Activated CD8-positive, alpha-beta T cell treated with anti-CD3 and anti-CD28 coated beads, Interleukin-2, amount 10 ng/mL, durations not matched to agents 7 days and 5 days (primary cell): ENCODE results near the gene RNF217. TPM values are rescaled to one million over a fixed set of nuclear protein-coding genes. Genes with fewer than 3 reads are reported as not detected.
"Not testable (repeated sequence)": the region's sequence is repeated elsewhere in the genome, so short reads cannot be mapped to it uniquely, and the experiment has no call there.

ENCODE experiments used
- ATAC-seq: fragments of 150-1000 bp; cut with Tn5 transposase; one replicate; pipeline ENCODE4 v1.10.0; 2021; ENCODE audit warnings: moderate library complexity
- CTCF ChIA-PET: fragments of 350-600 bp; sonication (Branson Sonifier 250); formaldehyde crosslinking; loops from one replicate; lab custom pipeline; 2021; ENCODE audit warnings: antibody characterized with exemption; lab: Charles Lee
- POLR2A ChIA-PET: fragments of 350-600 bp; sonication (Branson Sonifier 250); formaldehyde crosslinking; loops from one replicate; lab custom pipeline; 2021; ENCODE audit warnings: antibody characterized with exemption; lab: Charles Lee
- DNase-seq: peaks from one replicate; pipeline ENCODE4 v3.0.0-alpha.2; 2020
- H3K27ac Mint-ChIP-seq: one replicate; pipeline ENCODE4 v1.8.0; 2021; ENCODE audit warnings: mild to moderate bottlenecking, mixed read lengths
- H3K27me3 Mint-ChIP-seq: one replicate; pipeline ENCODE4 v1.8.0; 2021; ENCODE audit warnings: low read depth, mixed read lengths
- H3K36me3 Mint-ChIP-seq: one replicate; pipeline ENCODE4 v1.8.0; 2021; ENCODE audit warnings: low read depth, mixed read lengths
- H3K4me1 Mint-ChIP-seq: one replicate; pipeline ENCODE4 v1.8.0; 2021; ENCODE audit warnings: low read depth, mixed read lengths
- H3K4me3 Mint-ChIP-seq: one replicate; pipeline ENCODE4 v1.8.0; 2021; ENCODE audit warnings: mild to moderate bottlenecking, mixed read lengths
- H3K9me3 Mint-ChIP-seq: one replicate; pipeline ENCODE4 v1.8.0; 2022; ENCODE audit warnings: mixed read lengths; ENCODE audit not compliant: insufficient read depth
- total RNA-seq, 2 experiments: library from RNA; stranded (reverse); gene quantifications; one replicate each; pipeline ENCODE4 v1.2.3, GENCODE V29; 2021

RNF217 gene
- total RNA-seq, 2 experiments from 2014 or later, result 0.52 TPM; not detected in 1

- DNase-seq, result no peak
- POLR2A ChIA-PET, result no interaction called here
- no peak overlapping the region for H3K4me3 Mint-ChIP-seq
- ATAC-seq, result no peak
- no peaks in the 10 kb centered on the region for H3K36me3 Mint-ChIP-seq
- no peaks in the 10 kb centered on the region for H3K4me1 Mint-ChIP-seq
- H3K27ac Mint-ChIP-seq, result no peak overlapping the region
- CTCF ChIA-PET, result no interaction called here
- no peaks in the 10 kb centered on the region for H3K9me3 Mint-ChIP-seq
- H3K27me3 Mint-ChIP-seq, result no peaks in the 10 kb centered on the region
Observed at GRCh38 chr6:125031385-125031784, 69.1 kb downstream of the RNF217 start.

- POLR2A ChIA-PET, H3K36me3 Mint-ChIP-seq, H3K4me3 Mint-ChIP-seq, H3K27ac Mint-ChIP-seq, CTCF ChIA-PET, DNase-seq, H3K9me3 Mint-ChIP-seq, H3K27me3 Mint-ChIP-seq, H3K4me1 Mint-ChIP-seq, ATAC-seq: not testable (repeated sequence)
Observed at GRCh38 chr6:125034929-125035328, 72.7 kb downstream of the RNF217 start.

DNA sequence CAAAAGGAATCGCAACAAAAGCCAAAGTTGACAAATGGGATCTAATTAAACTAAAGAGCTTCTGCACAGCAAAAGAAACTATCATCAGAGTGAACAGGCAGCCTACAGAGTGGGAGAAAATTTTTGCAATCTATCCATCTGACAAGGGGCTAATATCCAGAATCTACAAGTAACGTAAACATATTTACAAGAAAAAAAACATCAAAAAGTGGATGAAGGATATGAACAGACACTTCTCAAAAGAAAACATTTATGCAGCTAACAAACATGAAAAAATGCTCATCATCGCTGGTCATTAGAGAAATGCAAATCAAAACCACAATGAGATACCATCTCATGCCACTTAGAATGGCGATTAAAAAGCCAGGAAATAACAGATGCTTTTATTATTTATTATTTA is 74.2 kb downstream of the RNF217 start:
- H3K9me3 Mint-ChIP-seq, H3K27me3 Mint-ChIP-seq, POLR2A ChIA-PET, H3K4me3 Mint-ChIP-seq, H3K36me3 Mint-ChIP-seq, DNase-seq, CTCF ChIA-PET, H3K27ac Mint-ChIP-seq, ATAC-seq, H3K4me1 Mint-ChIP-seq: not testable (repeated sequence)

DNA sequence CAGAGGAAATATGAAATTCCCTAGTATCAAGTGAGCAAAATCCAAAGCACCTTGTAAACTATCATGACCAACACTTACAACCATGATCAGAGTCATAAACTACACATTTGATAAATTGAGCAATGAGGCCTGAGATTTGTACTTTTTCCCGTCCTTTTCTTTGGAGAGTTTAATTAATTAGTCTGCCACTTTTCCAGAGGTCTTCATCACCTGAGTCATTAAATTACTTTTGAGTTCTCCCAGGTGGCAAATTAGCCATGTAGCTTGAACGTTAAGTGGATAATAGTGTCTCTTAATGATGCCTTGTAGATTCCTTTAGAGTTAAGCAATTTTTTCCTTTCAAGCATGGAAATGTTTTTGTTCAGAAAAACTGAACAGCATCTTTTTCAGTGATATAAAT is 75.6 kb downstream of the RNF217 start:
- no peaks in the 10 kb centered on the region for H3K9me3 Mint-ChIP-seq
- H3K4me3 Mint-ChIP-seq, result no peak overlapping the region
- DNase-seq (no peak), ATAC-seq (no peak)
- POLR2A ChIA-PET, result no interaction called here
- CTCF ChIA-PET, result no interaction called here
- H3K36me3 Mint-ChIP-seq, result no peaks in the 10 kb centered on the region
- no peaks in the 10 kb centered on the region for H3K4me1 Mint-ChIP-seq
- H3K27ac Mint-ChIP-seq, result no peak overlapping the region
- no peaks in the 10 kb centered on the region for H3K27me3 Mint-ChIP-seq

DNA sequence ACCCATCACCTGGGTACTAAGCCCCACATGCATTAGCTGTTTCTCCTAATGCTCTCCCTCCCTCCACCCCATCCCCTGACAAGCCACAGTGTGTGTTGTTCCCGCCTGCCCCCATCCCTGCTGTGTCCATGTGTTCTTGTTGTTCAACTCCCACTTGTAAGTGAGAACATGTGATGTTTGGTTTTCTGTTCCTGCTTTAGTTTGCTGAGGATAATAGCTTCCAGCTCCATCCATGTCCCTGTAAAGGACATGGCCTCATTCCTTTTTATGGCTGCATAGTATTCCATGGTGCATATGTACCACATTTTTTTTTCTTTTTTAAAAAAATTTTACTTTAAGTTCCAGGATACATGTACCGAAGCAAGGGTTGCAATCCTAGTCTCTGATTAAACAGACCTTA is 76.7 kb downstream of the RNF217 start:
- H3K9me3 Mint-ChIP-seq, result no peaks in the 10 kb centered on the region

GRCh38 chr6:125041740-125042459 is 79.7 kb downstream of the RNF217 start:
- H3K9me3 Mint-ChIP-seq, result no peaks in the 10 kb centered on the region
- ATAC-seq (no peak), DNase-seq (no peak)
- POLR2A ChIA-PET, result no interaction called here
- no peak overlapping the region for H3K27ac Mint-ChIP-seq
- no peaks in the 10 kb centered on the region for H3K27me3 Mint-ChIP-seq
- no peaks in the 10 kb centered on the region for H3K4me1 Mint-ChIP-seq
- H3K36me3 Mint-ChIP-seq, result no peaks in the 10 kb centered on the region
- CTCF ChIA-PET, result no interaction called here
- H3K4me3 Mint-ChIP-seq, result no peak overlapping the region

More for the DNA sequence above, 76.7 kb downstream of the RNF217 start:
- no peak overlapping the region for H3K4me3 Mint-ChIP-seq
- no peaks in the 10 kb centered on the region for H3K4me1 Mint-ChIP-seq
- H3K27me3 Mint-ChIP-seq, result no peaks in the 10 kb centered on the region
- H3K27ac Mint-ChIP-seq, result no peak overlapping the region
- no peak for ATAC-seq
- POLR2A ChIA-PET, result no interaction called here
- CTCF ChIA-PET, result interaction anchor here (1.2 kb wide), 1 partner anchor 75 kb away, joined by 3 read pairs; no protein-coding TSS in a partner anchor
- no peak for DNase-seq
- no peaks in the 10 kb centered on the region for H3K36me3 Mint-ChIP-seq

GRCh38 chr6:125044066-125044465 is 81.8 kb downstream of the RNF217 start:
- ChIA-PET CTCF (interaction anchor here (0.7 kb wide), 1 partner anchor 56 kb away, joined by 4 read pairs; no protein-coding TSS in a partner anchor), POLR2A (no interaction called here)
- no peak for ATAC-seq
- Mint-ChIP-seq H3K9me3 (no peaks in the 10 kb centered on the region), H3K36me3 (no peaks in the 10 kb centered on the region), H3K4me1 (no peaks in the 10 kb centered on the region), H3K27me3 (no peaks in the 10 kb centered on the region), H3K27ac (no peak overlapping the region), H3K4me3 (no peak overlapping the region)
- DNase-seq, result no peak

- no peak overlapping the region for H3K27ac Mint-ChIP-seq
- H3K27me3 Mint-ChIP-seq, result peaks cover 2% of the 10 kb centered on the region
- POLR2A ChIA-PET, result no interaction called here
- no peak overlapping the region for H3K4me3 Mint-ChIP-seq
- no peaks in the 10 kb centered on the region for H3K4me1 Mint-ChIP-seq
- H3K36me3 Mint-ChIP-seq, result no peaks in the 10 kb centered on the region
- CTCF ChIA-PET, result no interaction called here
- H3K9me3 Mint-ChIP-seq, result no peaks in the 10 kb centered on the region
- DNase-seq (no peak), ATAC-seq (no peak)
Observed at GRCh38 chr6:125044667-125045066, 82.4 kb downstream of the RNF217 start.

DNA sequence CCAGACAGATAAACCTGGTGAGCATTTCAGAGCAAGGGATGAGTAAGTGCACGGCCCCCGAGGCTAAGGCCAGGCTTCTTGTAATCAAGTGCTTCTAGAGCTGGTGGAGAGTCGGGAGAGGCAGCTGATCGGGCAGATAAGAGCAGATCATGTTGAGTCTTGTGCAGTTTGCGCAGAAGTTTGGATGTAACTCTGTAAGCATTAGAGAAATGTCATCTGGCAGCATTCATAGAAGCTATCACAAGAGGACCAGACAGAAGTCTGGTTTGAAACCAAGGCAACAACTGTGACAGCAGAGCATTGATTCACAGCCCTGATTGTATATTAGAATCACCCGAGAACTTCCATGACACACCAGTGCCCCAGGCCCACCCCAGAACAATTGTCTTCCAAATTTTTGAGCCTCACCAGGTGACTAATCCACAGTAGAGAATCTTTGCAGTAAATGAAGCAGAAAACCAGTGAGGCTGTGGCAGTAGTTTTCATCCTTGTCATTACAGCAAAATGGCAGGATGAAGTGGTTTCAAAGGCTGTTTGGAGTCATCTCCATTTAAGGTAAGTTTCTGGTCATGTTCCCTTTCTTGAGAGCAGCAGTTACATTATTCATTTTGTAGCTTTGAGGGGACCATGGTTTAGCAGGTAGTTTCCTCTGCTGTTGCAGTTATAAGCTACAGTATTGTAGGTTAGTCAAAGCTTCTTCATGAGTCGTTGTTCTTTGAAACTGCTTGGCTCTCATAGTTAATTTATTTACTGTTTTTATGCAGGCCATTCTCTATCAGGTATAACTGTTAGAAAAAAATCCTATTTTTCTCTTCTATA is 84.1 kb downstream of the RNF217 start:
- Mint-ChIP-seq H3K27ac (no peak overlapping the region), H3K4me1 (no peaks in the 10 kb centered on the region), H3K9me3 (no peaks in the 10 kb centered on the region), H3K4me3 (no peak overlapping the region), H3K27me3 (peaks cover 4% of the 10 kb centered on the region), H3K36me3 (no peaks in the 10 kb centered on the region)
- ATAC-seq (no peak), DNase-seq (no peak)
- ChIA-PET CTCF (no interaction called here), POLR2A (no interaction called here)

DNA sequence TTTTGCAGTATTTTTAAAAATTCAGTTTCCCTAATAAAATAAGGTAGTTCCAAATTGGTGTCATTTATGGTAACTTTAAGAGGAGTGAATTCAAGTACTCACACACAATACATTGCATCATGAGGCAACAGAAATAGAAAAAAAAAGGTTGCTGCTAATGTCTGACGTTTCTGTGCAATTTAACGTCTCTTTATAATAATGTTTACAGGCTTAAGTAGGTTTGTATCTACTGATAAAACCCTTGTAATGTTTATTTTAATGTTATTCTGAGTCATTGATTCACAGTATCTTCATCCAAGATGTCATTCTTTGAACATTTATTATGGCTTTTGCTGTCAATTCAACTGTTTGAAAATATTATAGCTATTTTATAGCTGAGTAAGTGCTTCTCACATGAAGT is 86.0 kb downstream of the RNF217 start:
- ChIA-PET POLR2A (no interaction called here), CTCF (no interaction called here)
- Mint-ChIP-seq H3K9me3 (no peaks in the 10 kb centered on the region), H3K4me3 (no peak overlapping the region), H3K27me3 (peaks cover 4% of the 10 kb centered on the region), H3K27ac (no peak overlapping the region), H3K36me3 (no peaks in the 10 kb centered on the region), H3K4me1 (no peaks in the 10 kb centered on the region)
- ATAC-seq, result no peak
- no peak for DNase-seq

- H3K36me3 Mint-ChIP-seq, result no peaks in the 10 kb centered on the region
- DNase-seq (no peak), ATAC-seq (no peak)
- peaks cover 9% of the 10 kb centered on the region for H3K27me3 Mint-ChIP-seq
- H3K9me3 Mint-ChIP-seq, result no peaks in the 10 kb centered on the region
- no peak overlapping the region for H3K4me3 Mint-ChIP-seq
- no peaks in the 10 kb centered on the region for H3K4me1 Mint-ChIP-seq
- ChIA-PET POLR2A (no interaction called here), CTCF (no interaction called here)
- no peak overlapping the region for H3K27ac Mint-ChIP-seq
Observed at GRCh38 chr6:125050663-125051318, 88.6 kb downstream of the RNF217 start.

- H3K27me3 Mint-ChIP-seq, result peaks cover 9% of the 10 kb centered on the region
- DNase-seq, result no peak
- ATAC-seq, result no peak
- H3K9me3 Mint-ChIP-seq, result no peaks in the 10 kb centered on the region
- POLR2A ChIA-PET, result no interaction called here
- H3K4me1 Mint-ChIP-seq, result no peaks in the 10 kb centered on the region
- no peak overlapping the region for H3K4me3 Mint-ChIP-seq
- H3K36me3 Mint-ChIP-seq, result no peaks in the 10 kb centered on the region
- CTCF ChIA-PET, result no interaction called here
- H3K27ac Mint-ChIP-seq, result no peak overlapping the region
Observed at GRCh38 chr6:125053809-125054208, 91.6 kb downstream of the RNF217 start.
